HAP-1 (cell line): ENCODE measurements around the gene RABEP1.
A peak's percentile ranks its signal among the peaks of the same experiment; 100 is the strongest.

Experiments used
- DNase-seq, 2 experiments: peaks; one replicate each; pipeline ENCODE4 v3.0.0-alpha.2; 2016 to 2020; ENCODE audit warnings: low spot score in 2 of 2
- H3K27me3 ChIP-seq: fragments of 250-450 bp; sonication (Bioruptor Pico); 2 replicates; pipeline ENCODE4 v1.5.1; 2020; ENCODE audit warnings: low read depth, mild to moderate bottlenecking, moderate library complexity
- H3K36me3 ChIP-seq: fragments of 250-450 bp; sonication (Bioruptor Pico); replicated peaks from 2 replicates; pipeline ENCODE4 v1.5.1; 2020; ENCODE audit warnings: mild to moderate bottlenecking
- H3K4me1 ChIP-seq: fragments of 250-450 bp; sonication (Bioruptor Pico); 2 replicates; pipeline ENCODE4 v1.5.1; 2020; ENCODE audit warnings: mild to moderate bottlenecking
- H3K4me3 ChIP-seq: fragments of 250-450 bp; sonication (Bioruptor Pico); 2 replicates; pipeline ENCODE4 v1.5.1; 2020; ENCODE audit warnings: mild to moderate bottlenecking, moderate library complexity
- H3K9me3 ChIP-seq: fragments of 250-450 bp; sonication (Bioruptor Pico); 2 replicates; pipeline ENCODE4 v1.5.1; 2020; ENCODE audit warnings: mild to moderate bottlenecking, moderate library complexity
- in situ Hi-C: fragments of 300-500 bp; cut with MboI; formaldehyde crosslinking; loops from 3 replicates; pipeline ENCODE4 v1.14.3; 2020; ENCODE audit warnings: low sequenced_read_pairs, inconsistent platforms, mixed read lengths

Gene RABEP1

GRCh38 chr17:5396612-5397011, 114.5 kb downstream of the RABEP1 start:
- in situ Hi-C loops = no loop called here
- Histone ChIP-seq H3K4me3 (no peak overlapping the region), H3K4me1 (no peaks in the 10 kb centered on the region), H3K9me3 (no peaks in the 10 kb centered on the region), H3K27me3 (no peaks in the 10 kb centered on the region), H3K36me3 (peaks cover 82% of the 10 kb centered on the region)
- no peak for DNase-seq

DNA sequence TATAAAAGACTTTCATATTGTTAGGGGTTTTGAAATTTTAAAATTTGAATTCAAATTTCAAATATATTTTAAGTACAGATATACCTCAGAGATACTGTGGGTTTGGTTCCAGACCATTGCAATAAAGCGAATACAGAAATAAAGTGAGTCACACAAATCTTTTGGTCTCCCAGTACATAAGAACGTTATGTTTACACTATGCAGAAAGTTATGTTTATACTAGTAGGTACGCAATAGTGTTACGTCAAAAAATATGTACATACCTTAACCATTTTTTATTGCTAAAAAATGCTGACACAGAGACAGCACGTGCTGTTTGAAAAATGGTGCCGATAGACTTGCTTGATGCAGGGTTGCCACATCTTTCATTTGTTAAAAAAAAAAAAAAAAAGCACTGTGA, 117.7 kb downstream of the RABEP1 start:
- Histone ChIP-seq H3K27me3 (no peaks in the 10 kb centered on the region), H3K9me3 (no peaks in the 10 kb centered on the region), H3K4me3 (no peak overlapping the region), H3K4me1 (no peaks in the 10 kb centered on the region), H3K36me3 (peaks cover 82% of the 10 kb centered on the region)
- in situ Hi-C loops = no loop called here
- DNase-seq = no peak

GRCh38 chr17:5405400-5405799, 123.3 kb downstream of the RABEP1 start:
- no peak for DNase-seq
- H3K36me3 ChIP-seq = peaks cover 87% of the 10 kb centered on the region
- in situ Hi-C loops = no loop called here
- H3K4me1 ChIP-seq = no peaks in the 10 kb centered on the region
- H3K4me3 ChIP-seq = no peak overlapping the region
- H3K9me3 ChIP-seq = no peaks in the 10 kb centered on the region
- no peaks in the 10 kb centered on the region for H3K27me3 ChIP-seq

DNA sequence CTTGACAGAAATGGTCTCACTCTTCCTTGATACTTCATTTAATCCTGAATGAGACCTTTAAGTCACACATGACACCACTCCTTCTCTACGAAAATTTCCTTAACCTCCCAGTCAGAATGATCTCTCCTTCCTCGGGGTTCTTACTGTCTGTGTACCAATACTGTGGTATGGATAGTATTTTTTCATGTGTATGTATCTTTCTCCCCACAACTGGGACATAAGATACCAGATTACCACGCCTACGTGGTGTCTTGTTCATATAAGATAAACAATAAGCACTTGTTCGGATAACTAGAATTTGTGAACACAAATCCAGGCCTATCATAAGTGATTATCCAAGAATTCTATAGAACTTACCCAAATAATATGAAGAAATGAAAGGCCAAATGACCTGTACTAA, 126.1 kb downstream of the RABEP1 start:
- DNase-seq = no peak
- H3K36me3 ChIP-seq = peaks cover 87% of the 10 kb centered on the region
- no peak overlapping the region for H3K4me3 ChIP-seq
- in situ Hi-C loops = no loop called here
- no peaks in the 10 kb centered on the region for H3K9me3 ChIP-seq
- no peaks in the 10 kb centered on the region for H3K4me1 ChIP-seq
- no peaks in the 10 kb centered on the region for H3K27me3 ChIP-seq

GRCh38 chr17:5410594-5411272, 128.6 kb downstream of the RABEP1 start:
- Histone ChIP-seq H3K36me3 (peaks cover 86% of the 10 kb centered on the region), H3K4me3 (no peak overlapping the region), H3K4me1 (no peaks in the 10 kb centered on the region), H3K9me3 (no peaks in the 10 kb centered on the region), H3K27me3 (no peaks in the 10 kb centered on the region)
- in situ Hi-C loops = no loop called here
- DNase-seq = no peak

GRCh38 chr17:5413682-5414081, 131.6 kb downstream of the RABEP1 start:
- no peak for DNase-seq
- Histone ChIP-seq H3K4me1 (no peaks in the 10 kb centered on the region), H3K9me3 (no peaks in the 10 kb centered on the region), H3K36me3 (peaks cover 70% of the 10 kb centered on the region), H3K27me3 (no peaks in the 10 kb centered on the region), H3K4me3 (no peak overlapping the region)
- in situ Hi-C loops = no loop called here

GRCh38 chr17:5416901-5417300, 134.8 kb downstream of the RABEP1 start:
- H3K9me3 ChIP-seq = no peaks in the 10 kb centered on the region
- no peak for DNase-seq
- H3K4me3 ChIP-seq = no peak overlapping the region
- in situ Hi-C loops = no loop called here
- 0 out of 2 replicates have a peak, but pooled peaks cover 6% of the 10 kb centered on the region for H3K4me1 ChIP-seq
- no peaks in the 10 kb centered on the region for H3K27me3 ChIP-seq
- H3K36me3 ChIP-seq = peaks cover 63% of the 10 kb centered on the region

GRCh38 chr17:5418858-5419355, 136.8 kb downstream of the RABEP1 start:
- peaks cover 59% of the 10 kb centered on the region for H3K36me3 ChIP-seq
- peak in 1 of 2 experiments; percentile 39 for DNase-seq
- no peaks in the 10 kb centered on the region for H3K27me3 ChIP-seq
- no peaks in the 10 kb centered on the region for H3K9me3 ChIP-seq
- H3K4me1 ChIP-seq = 0 out of 2 replicates have a peak, but pooled peaks cover 6% of the 10 kb centered on the region
- in situ Hi-C loops = no loop called here
- peak overlapping the region; percentile 91 for H3K4me3 ChIP-seq

- Histone ChIP-seq H3K4me3 (peak within 1 kb of the TSS; percentile 91), H3K4me1 (peaks cover 7% of the 10 kb centered on the region; the same call in 1 of the 2 replicates), H3K27me3 (no peaks in the 10 kb centered on the region), H3K36me3 (peaks cover 59% of the 10 kb centered on the region), H3K9me3 (no peaks in the 10 kb centered on the region)
- DNase-seq = peak; percentile 95 to 98
- in situ Hi-C loops = no loop called here
Observed at GRCh38 chr17:5419356-5419958, 137.4 kb downstream of the RABEP1 start, which contains the start of gene NUP88. Gene NUP88, minus strand, starts transcription at chr17:5419662. Its CDS starts 12 bp downstream, at chr17:5419650.

GRCh38 chr17:5419959-5420653, 138.0 kb downstream of the RABEP1 start, which contains the start of gene RPAIN:
Gene RPAIN, plus strand, starts transcription at chr17:5420182. Its CDS starts 29 bp downstream, at chr17:5420211.
- Histone ChIP-seq H3K27me3 (no peaks in the 10 kb centered on the region), H3K4me3 (peak within 1 kb of the TSS; percentile 91), H3K9me3 (no peaks in the 10 kb centered on the region), H3K4me1 (peaks cover 9% of the 10 kb centered on the region; the same call in 1 of the 2 replicates), H3K36me3 (peaks cover 61% of the 10 kb centered on the region)
- DNase-seq = peak; percentile 87 to 92
- in situ Hi-C loops = no loop called here

- no peak for DNase-seq
- peaks cover 63% of the 10 kb centered on the region for H3K36me3 ChIP-seq
- no peaks in the 10 kb centered on the region for H3K27me3 ChIP-seq
- in situ Hi-C loops = no loop called here
- H3K9me3 ChIP-seq = no peaks in the 10 kb centered on the region
- H3K4me1 ChIP-seq = peaks cover 9% of the 10 kb centered on the region; the same call in 1 of the 2 replicates
- H3K4me3 ChIP-seq = no peak overlapping the region
Observed at GRCh38 chr17:5422505-5422904, 140.4 kb downstream of the RABEP1 start.

DNA sequence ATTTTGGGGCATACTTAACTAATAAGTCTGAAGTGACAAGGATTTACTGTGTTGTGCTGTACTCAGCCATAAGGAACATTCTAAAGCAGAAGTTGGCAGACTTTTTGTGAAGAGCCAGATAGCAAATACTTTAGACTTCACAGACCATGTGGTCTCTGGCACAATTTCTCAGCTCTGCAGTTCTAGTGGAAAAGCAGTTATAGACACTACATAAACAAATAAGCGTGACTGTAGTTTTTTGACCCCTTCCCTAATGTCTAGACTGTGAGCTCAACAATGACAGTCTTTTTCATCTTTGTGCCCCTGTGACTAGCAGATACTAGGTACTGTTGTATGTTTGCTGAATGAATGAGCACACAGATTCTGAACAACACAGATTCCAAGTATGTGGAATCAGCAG, 142.8 kb downstream of the RABEP1 start:
- H3K4me1 ChIP-seq = peaks cover 9% of the 10 kb centered on the region; the same call in 1 of the 2 replicates
- no peak overlapping the region for H3K4me3 ChIP-seq
- in situ Hi-C loops = no loop called here
- no peak for DNase-seq
- no peaks in the 10 kb centered on the region for H3K9me3 ChIP-seq
- peaks cover 81% of the 10 kb centered on the region for H3K36me3 ChIP-seq
- no peaks in the 10 kb centered on the region for H3K27me3 ChIP-seq

- peaks cover 90% of the 10 kb centered on the region for H3K36me3 ChIP-seq
- H3K9me3 ChIP-seq = no peaks in the 10 kb centered on the region
- H3K27me3 ChIP-seq = no peaks in the 10 kb centered on the region
- in situ Hi-C loops = no loop called here
- no peak for DNase-seq
- H3K4me1 ChIP-seq = peaks cover 9% of the 10 kb centered on the region; the same call in 1 of the 2 replicates
- H3K4me3 ChIP-seq = no peak overlapping the region
Observed at GRCh38 chr17:5425826-5426225, 143.7 kb downstream of the RABEP1 start.
